SHP77 (cell line): ENCODE data around the gene FRMD7.
"Not testable (repeated sequence)": the region's sequence is repeated elsewhere in the genome, so short reads cannot be mapped to it uniquely, and the experiment has no call there.

Experiments used
- DNase-seq, 2 experiments: peaks; one replicate each; lab custom pipeline; 2025; lab: John Stamatoyannopoulos, UW

The FRMD7 gene

GRCh38 chrX:132093239-132093860 is 34.5 kb downstream of the FRMD7 start:
- DNase-seq = no peak

GRCh38 chrX:132092439-132093065 is 35.3 kb downstream of the FRMD7 start:
- peak; percentile 14 to 33 for DNase-seq

- DNase-seq = no peak
These were observed 37.2 kb downstream of the FRMD7 start for GRCh38 chrX:132090403-132091159.

GRCh38 chrX:132088864-132089263 is 39.0 kb downstream of the FRMD7 start:
- DNase-seq = no peak

GRCh38 chrX:132086672-132087071 is 41.1 kb downstream of the FRMD7 start:
- DNase-seq = no peak

- no peak for DNase-seq
These were observed 42.0 kb downstream of the FRMD7 start for GRCh38 chrX:132085786-132086185.

GRCh38 chrX:132077912-132078311 is 49.9 kb downstream of the FRMD7 start:
- no peak for DNase-seq

- no peak for DNase-seq
These were observed 50.4 kb downstream of the FRMD7 start for GRCh38 chrX:132077414-132077813.

- DNase-seq = no peak
These were observed 56.6 kb downstream of the FRMD7 start for GRCh38 chrX:132071254-132071653.

GRCh38 chrX:132068405-132068804 is 59.4 kb downstream of the FRMD7 start:
- DNase-seq = no peak

GRCh38 chrX:132063862-132064261 is 64.0 kb downstream of the FRMD7 start:
- DNase-seq = no peak

- DNase-seq = no peak
These were observed 64.5 kb downstream of the FRMD7 start for GRCh38 chrX:132063334-132063733.

GRCh38 chrX:132059973-132060540 is 67.8 kb downstream of the FRMD7 start:
- DNase-seq = no peak

GRCh38 chrX:132058975-132059374 is 68.8 kb downstream of the FRMD7 start:
- DNase-seq = no peak

- no peak for DNase-seq
These were observed 69.8 kb downstream of the FRMD7 start for GRCh38 chrX:132058050-132058449.

GRCh38 chrX:132051778-132052177 is 76.0 kb downstream of the FRMD7 start:
- DNase-seq = not testable (repeated sequence)

GRCh38 chrX:132046533-132046932 is 81.3 kb downstream of the FRMD7 start:
- DNase-seq = no peak

- DNase-seq = no peak
These were observed 82.4 kb downstream of the FRMD7 start for GRCh38 chrX:132045456-132045855.

GRCh38 chrX:132044953-132045352 is 82.9 kb downstream of the FRMD7 start:
- no peak for DNase-seq

- DNase-seq = no peak
These were observed 83.8 kb downstream of the FRMD7 start for GRCh38 chrX:132043977-132044376.

GRCh38 chrX:132041015-132041414 is 86.8 kb downstream of the FRMD7 start:
- no peak for DNase-seq

GRCh38 chrX:132040066-132040465 is 87.8 kb downstream of the FRMD7 start:
- no peak for DNase-seq

- DNase-seq = no peak
These were observed 90.3 kb downstream of the FRMD7 start for GRCh38 chrX:132037479-132037993.
